Femur (tissue), 1 donor: ENCODE data around the gene CCDC142.

Source experiments
- DNase-seq: peaks from one replicate; pipeline ENCODE4 v3.0.0-alpha.2; 2017

Gene CCDC142

GRCh38 chr2:74440378-74441169 is 42.2 kb downstream of the CCDC142 start:
- DNase-seq: peak; percentile 96

GRCh38 chr2:74439803-74440377 is 42.9 kb downstream of the CCDC142 start:
- DNase-seq: peak; percentile 93

GRCh38 chr2:74439373-74439772 is 43.4 kb downstream of the CCDC142 start:
- DNase-seq: no peak

GRCh38 chr2:74438248-74438647 is 44.5 kb downstream of the CCDC142 start:
- DNase-seq: peak; percentile 13

- DNase-seq: peak; percentile 19
Measured at GRCh38 chr2:74436848-74437695, 45.7 kb downstream of the CCDC142 start.

GRCh38 chr2:74436111-74436805 is 46.5 kb downstream of the CCDC142 start:
- peak; percentile 22 for DNase-seq

- DNase-seq: no peak
Measured at GRCh38 chr2:74430502-74430901, 52.3 kb downstream of the CCDC142 start.

GRCh38 chr2:74429487-74430451 is 53.0 kb downstream of the CCDC142 start:
- no peak for DNase-seq

- no peak for DNase-seq
Measured at GRCh38 chr2:74428675-74429074, 54.1 kb downstream of the CCDC142 start.

GRCh38 chr2:74427551-74427950 is 55.2 kb downstream of the CCDC142 start:
- no peak for DNase-seq

GRCh38 chr2:74426181-74426758 is 56.5 kb downstream of the CCDC142 start:
- no peak for DNase-seq

- no peak for DNase-seq
Measured at GRCh38 chr2:74425523-74425922, 57.3 kb downstream of the CCDC142 start.

GRCh38 chr2:74424995-74425406 is 57.8 kb downstream of the CCDC142 start:
- no peak for DNase-seq

GRCh38 chr2:74424139-74424992 is 58.4 kb downstream of the CCDC142 start:
- no peak for DNase-seq
